SKM-1 (cell line): ENCODE measurements around the gene SMPDL3A.

Source experiments
- DNase-seq: peaks from one replicate; lab custom pipeline; 2025; ENCODE audit not compliant: unreplicated experiment; lab: John Stamatoyannopoulos, UW

SMPDL3A gene

GRCh38 chr6:122775975-122776374 is 13.1 kb upstream of the SMPDL3A start:
- DNase-seq: no peak

- no peak for DNase-seq
Measured at GRCh38 chr6:122778302-122778701, 10.8 kb upstream of the SMPDL3A start.

- DNase-seq: no peak
Measured at GRCh38 chr6:122778985-122779661, 9.9 kb upstream of the SMPDL3A start.

- no peak for DNase-seq
Measured at GRCh38 chr6:122779667-122780066, 9.4 kb upstream of the SMPDL3A start, which contains the start of gene FABP7. TSS of gene FABP7 (plus strand) at chr6:122779716. CDS start at chr6:122779795, 79 bp downstream.

- no peak for DNase-seq
Measured at GRCh38 chr6:122780114-122780513, 8.9 kb upstream of the SMPDL3A start.

- DNase-seq: no peak
Measured at GRCh38 chr6:122781716-122782115, 7.3 kb upstream of the SMPDL3A start.

- DNase-seq: no peak
Measured at GRCh38 chr6:122783401-122783800, 5.7 kb upstream of the SMPDL3A start.

- no peak for DNase-seq
Measured at GRCh38 chr6:122785891-122786290, 3.2 kb upstream of the SMPDL3A start.

- no peak for DNase-seq
Measured at GRCh38 chr6:122787721-122788120, 1.3 kb upstream of the SMPDL3A start.

- no peak for DNase-seq
Measured at GRCh38 chr6:122788208-122788607, 850 bp upstream of the SMPDL3A start.

GRCh38 chr6:122788663-122789181 is 336 bp upstream of the SMPDL3A start:
- DNase-seq: no peak

- no peak for DNase-seq
Measured at GRCh38 chr6:122790028-122790422, 967 bp downstream of the SMPDL3A start.

GRCh38 chr6:122790423-122791309 is 1.6 kb downstream of the SMPDL3A start:
- peak; percentile 11 for DNase-seq

GRCh38 chr6:122791310-122791679 is 2.2 kb downstream of the SMPDL3A start:
- no peak for DNase-seq

GRCh38 chr6:122792766-122793165 is 3.7 kb downstream of the SMPDL3A start:
- DNase-seq: no peak

- DNase-seq: no peak
Measured at GRCh38 chr6:122797537-122797936, 8.5 kb downstream of the SMPDL3A start.

GRCh38 chr6:122798099-122798641 is 9.1 kb downstream of the SMPDL3A start:
- no peak for DNase-seq

- no peak for DNase-seq
Measured at GRCh38 chr6:122799140-122799745, 10.2 kb downstream of the SMPDL3A start.

GRCh38 chr6:122799916-122800686 is 11.0 kb downstream of the SMPDL3A start:
- DNase-seq: no peak

GRCh38 chr6:122800906-122801305 is 11.8 kb downstream of the SMPDL3A start:
- DNase-seq: no peak

- no peak for DNase-seq
Measured at GRCh38 chr6:122801397-122801796, 12.3 kb downstream of the SMPDL3A start.
